ENCODE measurements around the gene SLC12A9.

GRCh38 chr7:100822236-100823139 is 30.0 kb upstream of the SLC12A9 start:
- TF ChIP-seq CTCF (IDR thresholded peaks at IDR 0.05; ENCODE audit: borderline replicate concordance, extremely low read depth, low read length, poor library complexity, severe bottlenecking) (no peak), EZH2 (IDR thresholded peaks at IDR 0.05; ENCODE audit: borderline replicate concordance, low read depth, low read length, severe bottlenecking) (no peak)

Data from DND-41 (cell line).